Upper lobe of right lung (tissue), 1 donor: ENCODE data around the gene DNAJC4. TPM values are rescaled to one million over a fixed set of nuclear protein-coding genes. Genes with fewer than 3 reads are reported as not detected.
A peak's percentile ranks its signal among the peaks of the same experiment; 100 is the strongest.

Experiments used
- ATAC-seq: fragments of 200-7000 bp; cut with Tn5 transposase; one replicate; pipeline ENCODE4 v1.9.1; 2020; ENCODE audit warnings: mild to moderate bottlenecking, moderate library complexity
- DNase-seq: peaks from one replicate; pipeline ENCODE4 v3.0.0-alpha.2; 2020
- H3K27ac ChIP-seq: fragments of 200-600 bp; one replicate; pipeline ENCODE4 v1.8.0; 2022
- H3K27me3 ChIP-seq: fragments of 200-600 bp; one replicate; pipeline ENCODE4 v1.8.0; 2022; ENCODE audit warnings: mild to moderate bottlenecking
- H3K36me3 ChIP-seq: fragments of 200-600 bp; one replicate; pipeline ENCODE4 v1.8.0; 2022
- H3K4me1 ChIP-seq: fragments of 200-600 bp; one replicate; pipeline ENCODE4 v1.8.0; 2022
- H3K4me3 ChIP-seq: fragments of 200-600 bp; one replicate; pipeline ENCODE4 v1.8.0; 2022; ENCODE audit warnings: mild to moderate bottlenecking
- H3K9me3 ChIP-seq: fragments of 200-600 bp; one replicate; pipeline ENCODE4 v1.8.0; 2022
- CTCF ChIP-seq: fragments of 200-600 bp; IDR thresholded peaks from one replicate; pipeline ENCODE4 v1.8.0; 2022; ENCODE audit warnings: antibody characterized with exemption
- intact Hi-C: fragments of 100-400 bp; cut with DNase I; formaldehyde crosslinking; loops from one replicate; pipeline ENCODE4 v1.11.0; 2022
- total RNA-seq: library from RNA; stranded (reverse); fragmentation: NEBNext Ultra II Directional; extraction: Animal tissue kit (Norgen Biotek cat#: 25700); gene quantifications from one replicate; pipeline ENCODE4 v1.2.1, GENCODE V29; 2021
- donor health status: DM: no; HTN: yes; CAD: no; lungs with severe emphysema.

The DNAJC4 gene
- total RNA-seq, 1 donor from 2014 or later, result 36.4 TPM

GRCh38 chr11:64264371-64264852, 34.1 kb downstream of the DNAJC4 start:
- intact Hi-C loops, result no loop called here
- no peaks in the 10 kb centered on the region for H3K9me3 ChIP-seq
- H3K27ac ChIP-seq, result no peak overlapping the region
- H3K27me3 ChIP-seq, result no peaks in the 10 kb centered on the region
- H3K4me1 ChIP-seq, result peaks cover 20% of the 10 kb centered on the region
- no peak for TF ChIP-seq CTCF
- no peak overlapping the region for H3K4me3 ChIP-seq
- no peak for ATAC-seq
- DNase-seq, result no peak
- peaks cover 56% of the 10 kb centered on the region for H3K36me3 ChIP-seq

GRCh38 chr11:64265176-64266160, 35.1 kb downstream of the DNAJC4 start:
- no peak for TF ChIP-seq CTCF
- intact Hi-C loops, result no loop called here
- Histone ChIP-seq H3K27me3 (no peaks in the 10 kb centered on the region), H3K9me3 (no peaks in the 10 kb centered on the region), H3K36me3 (peaks cover 54% of the 10 kb centered on the region), H3K27ac (no peak overlapping the region), H3K4me3 (no peak overlapping the region), H3K4me1 (peaks cover 20% of the 10 kb centered on the region)
- DNase-seq (no peak), ATAC-seq (no peak)

GRCh38 chr11:64266339-64266738, 36.0 kb downstream of the DNAJC4 start:
- no peaks in the 10 kb centered on the region for H3K27me3 ChIP-seq
- intact Hi-C loops, result no loop called here
- DNase-seq (no peak), ATAC-seq (no peak)
- TF ChIP-seq CTCF, result no peak
- peaks cover 20% of the 10 kb centered on the region for H3K4me1 ChIP-seq
- no peaks in the 10 kb centered on the region for H3K9me3 ChIP-seq
- H3K27ac ChIP-seq, result peak overlapping the region; percentile 92
- peaks cover 49% of the 10 kb centered on the region for H3K36me3 ChIP-seq
- no peak overlapping the region for H3K4me3 ChIP-seq

GRCh38 chr11:64267207-64267945, 37.0 kb downstream of the DNAJC4 start:
- intact Hi-C loops, result no loop called here
- no peak for DNase-seq
- Histone ChIP-seq H3K4me3 (peak overlapping the region; percentile 73), H3K27ac (peak overlapping the region; percentile 92), H3K36me3 (peaks cover 38% of the 10 kb centered on the region), H3K4me1 (peaks cover 26% of the 10 kb centered on the region), H3K9me3 (no peaks in the 10 kb centered on the region), H3K27me3 (no peaks in the 10 kb centered on the region)
- no peak for TF ChIP-seq CTCF
- no peak for ATAC-seq

GRCh38 chr11:64268025-64268892, 37.9 kb downstream of the DNAJC4 start:
- Histone ChIP-seq H3K9me3 (no peaks in the 10 kb centered on the region), H3K27me3 (no peaks in the 10 kb centered on the region), H3K36me3 (peaks cover 31% of the 10 kb centered on the region), H3K4me1 (peaks cover 26% of the 10 kb centered on the region), H3K27ac (peak overlapping the region; percentile 92), H3K4me3 (peak overlapping the region; percentile 73)
- intact Hi-C loops, result no loop called here
- ATAC-seq (no peak), DNase-seq (peak; percentile 79)
- TF ChIP-seq CTCF, result no peak
